Measurements from ENCODE around the gene ARSJ.

ARSJ gene

GRCh38 chr4:113962016-113962347, 17.5 kb downstream of the ARSJ start:
- no peak for DNase-seq (ENCODE audit: extremely low read depth, insufficient read length)
- no peaks in the 10 kb centered on the region; the same call in 1 of the 2 replicates for H3K27me3 ChIP-seq (replicated peaks; ENCODE audit: control insufficient read depth, insufficient read depth, low read length)
- H3K36me3 ChIP-seq (ENCODE audit: control insufficient read depth, insufficient read depth, low read length), result no peaks in the 10 kb centered on the region
- no peak for TF ChIP-seq CTCF (IDR thresholded peaks at IDR 0.05; ENCODE audit: insufficient read depth, low read length, poor library complexity, severe bottlenecking)
- no peak overlapping the region for H3K4me3 ChIP-seq (replicated peaks; ENCODE audit: low read depth, low read length)

DNA sequence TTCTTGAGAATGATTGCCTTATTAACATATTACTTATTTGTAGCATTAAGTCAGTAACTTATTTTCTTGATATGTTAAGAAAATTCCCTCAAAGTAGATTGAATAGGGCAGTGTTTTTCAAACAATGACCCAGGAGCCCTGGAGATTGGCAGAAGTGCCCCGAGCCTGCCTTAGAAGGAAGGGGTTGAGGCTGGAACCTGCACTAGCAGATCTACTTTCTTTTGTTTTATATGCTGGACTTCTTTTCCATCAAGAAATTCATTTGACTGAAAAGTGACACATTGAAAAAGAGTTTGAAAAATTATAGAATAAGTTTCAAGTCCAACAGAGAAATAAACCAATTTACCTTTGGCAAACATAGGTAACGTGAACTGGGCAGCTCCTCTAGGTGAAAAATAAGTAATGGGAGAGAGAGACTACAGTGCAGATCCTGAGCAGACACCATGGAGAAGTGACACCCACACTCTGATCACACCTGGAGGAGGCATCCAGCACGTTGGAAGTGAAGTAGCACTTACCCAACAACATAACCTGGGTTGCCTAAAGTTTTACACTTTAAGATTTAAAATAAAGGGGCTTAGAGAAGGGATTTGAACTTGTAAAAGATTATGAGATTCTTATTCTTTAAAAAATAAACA, 18.6 kb downstream of the ARSJ start:
- H3K36me3 ChIP-seq (ENCODE audit: control insufficient read depth, insufficient read depth, low read length), result no peaks in the 10 kb centered on the region
- DNase-seq (ENCODE audit: extremely low read depth, insufficient read length), result no peak
- no peak for TF ChIP-seq CTCF (IDR thresholded peaks at IDR 0.05; ENCODE audit: insufficient read depth, low read length, poor library complexity, severe bottlenecking)

DNA sequence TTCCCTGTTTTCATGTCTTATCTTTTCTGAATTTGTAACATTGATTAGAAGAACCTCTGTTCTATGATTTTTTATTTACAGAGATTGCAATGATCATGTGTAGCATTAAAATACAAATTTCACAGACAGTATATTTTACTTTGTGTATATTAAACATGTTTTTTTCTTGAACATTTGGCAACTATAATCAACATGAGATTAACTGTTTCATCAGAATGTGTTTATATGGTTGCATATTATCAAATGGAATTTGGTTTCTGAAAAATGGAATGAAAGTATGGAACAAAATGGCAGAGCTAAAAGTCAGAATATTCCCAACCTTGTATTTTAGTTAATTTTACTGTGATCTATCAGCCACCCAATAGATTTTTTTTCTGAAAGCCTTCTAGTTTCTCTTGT, 19.9 kb downstream of the ARSJ start:
- DNase-seq (ENCODE audit: extremely low read depth, insufficient read length), result no peak
- no peak for TF ChIP-seq CTCF (IDR thresholded peaks at IDR 0.05; ENCODE audit: insufficient read depth, low read length, poor library complexity, severe bottlenecking)
- Histone ChIP-seq H3K4me3 (replicated peaks; ENCODE audit: low read depth, low read length) (no peak overlapping the region), H3K27me3 (replicated peaks; ENCODE audit: control insufficient read depth, insufficient read depth, low read length) (no peaks in the 10 kb centered on the region), H3K36me3 (ENCODE audit: control insufficient read depth, insufficient read depth, low read length) (no peaks in the 10 kb centered on the region)

More for the DNA sequence above, 18.6 kb downstream of the ARSJ start:
- Histone ChIP-seq H3K27me3 (replicated peaks; ENCODE audit: control insufficient read depth, insufficient read depth, low read length) (no peaks in the 10 kb centered on the region), H3K4me3 (replicated peaks; ENCODE audit: low read depth, low read length) (no peak overlapping the region)

GRCh38 chr4:113958766-113959538, 20.5 kb downstream of the ARSJ start:
- TF ChIP-seq CTCF (IDR thresholded peaks at IDR 0.05; ENCODE audit: insufficient read depth, low read length, poor library complexity, severe bottlenecking), result no peak
- no peak for DNase-seq (ENCODE audit: extremely low read depth, insufficient read length)
- Histone ChIP-seq H3K27me3 (replicated peaks; ENCODE audit: control insufficient read depth, insufficient read depth, low read length) (no peaks in the 10 kb centered on the region), H3K36me3 (ENCODE audit: control insufficient read depth, insufficient read depth, low read length) (no peaks in the 10 kb centered on the region), H3K4me3 (replicated peaks; ENCODE audit: low read depth, low read length) (no peak overlapping the region)

DNA sequence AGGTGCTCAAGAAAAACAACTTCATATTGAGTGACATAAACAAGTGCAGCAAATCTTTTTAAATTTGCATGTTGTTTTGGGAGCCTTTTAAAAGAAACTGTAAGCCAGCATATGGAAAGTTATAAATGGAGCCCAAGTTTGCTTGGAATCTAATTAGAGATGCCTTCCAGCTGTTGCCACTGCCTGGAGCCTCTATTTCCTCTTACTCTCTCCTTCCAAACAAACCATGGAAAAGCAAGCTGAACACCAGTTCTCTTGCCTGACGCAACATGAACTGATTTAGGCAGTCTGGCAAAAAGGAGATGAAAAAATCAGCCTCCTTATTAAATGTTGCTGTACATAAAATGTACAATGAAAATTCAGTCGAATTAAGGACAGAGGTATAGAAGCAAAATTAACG, 21.5 kb downstream of the ARSJ start:
- DNase-seq (ENCODE audit: extremely low read depth, insufficient read length), result no peak
- no peak for TF ChIP-seq CTCF (IDR thresholded peaks at IDR 0.05; ENCODE audit: insufficient read depth, low read length, poor library complexity, severe bottlenecking)
- no peaks in the 10 kb centered on the region for H3K27me3 ChIP-seq (replicated peaks; ENCODE audit: control insufficient read depth, insufficient read depth, low read length)
- H3K36me3 ChIP-seq (ENCODE audit: control insufficient read depth, insufficient read depth, low read length), result no peaks in the 10 kb centered on the region
- no peak overlapping the region for H3K4me3 ChIP-seq (replicated peaks; ENCODE audit: low read depth, low read length)
